HEK293T (cell line): ENCODE measurements around the gene GP9.

Experiments
- ARNT ChIP-seq: fragments of 450-650 bp; IDR thresholded peaks from 2 replicates; pipeline ENCODE4 v1.6.1; 2017; ENCODE audit warnings: mild to moderate bottlenecking
- BHLHE40 ChIP-seq: fragments of 450-650 bp; IDR thresholded peaks from 2 replicates; pipeline ENCODE4 v1.6.1; 2016; ENCODE audit warnings: mild to moderate bottlenecking, moderate library complexity, borderline replicate concordance
- FOXM1 ChIP-seq: fragments of 450-650 bp; IDR thresholded peaks from 2 replicates; pipeline ENCODE4 v1.6.1; 2017; ENCODE audit warnings: mild to moderate bottlenecking, borderline replicate concordance
- LEF1 ChIP-seq: fragments of 450-650 bp; IDR thresholded peaks from 2 replicates; pipeline ENCODE4 v1.6.1; 2017; ENCODE audit warnings: mild to moderate bottlenecking, borderline replicate concordance
- SP1 ChIP-seq: fragments of 450-650 bp; IDR thresholded peaks from 2 replicates; pipeline ENCODE4 v1.6.1; 2017

DNA sequence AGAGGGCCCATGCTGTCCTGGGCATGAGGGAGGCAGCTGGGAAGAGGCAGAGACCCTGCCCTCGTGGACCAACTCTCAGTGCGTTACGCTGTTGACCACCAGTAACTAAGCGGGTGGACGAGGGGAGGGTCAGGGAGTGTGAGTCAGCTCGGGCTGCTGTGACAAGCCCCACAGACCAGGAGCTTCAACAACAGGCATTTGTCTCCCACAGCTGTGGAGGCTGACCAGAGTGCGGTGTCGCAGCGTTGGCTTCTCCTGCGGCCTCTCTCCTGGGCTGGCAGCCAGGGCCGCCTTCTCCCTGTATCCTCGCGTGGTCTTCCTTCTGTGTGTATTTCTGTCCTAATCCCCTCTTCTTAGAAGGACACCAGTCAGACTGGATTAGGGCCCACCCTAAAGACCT is 46.4 kb upstream of the GP9 start:
- TF ChIP-seq LEF1 (no peak), FOXM1 (no peak), BHLHE40 (no peak), ARNT (no peak), SP1 (no peak)
